Mammary epithelial cell (primary cell): ENCODE measurements around the gene SPATA2.

Source experiments
- EZH2 ChIP-seq: IDR thresholded peaks from 2 replicates; pipeline ENCODE4 v1.6.1; 2012; ENCODE audit warnings: low read length, inconsistent platforms, borderline replicate concordance
- TF ChIP-seq, protein P1 (sequence below), 2 donors: IDR thresholded peaks in 1 of 2; conservative IDR thresholded peaks in 1 of 2; 2 replicates each; pipeline ENCODE4 v1.5.1; 2011 to 2012; ENCODE audit warnings: inconsistent platforms in 2 of 2, low read length in 2 of 2, mild to moderate bottlenecking in 2 of 2, control low read depth in 1 of 2, low read depth in 1 of 2; ENCODE audit not compliant: insufficient read depth in 1 of 2; ENCODE audit errors: extremely low read depth in 1 of 2

DNA sequence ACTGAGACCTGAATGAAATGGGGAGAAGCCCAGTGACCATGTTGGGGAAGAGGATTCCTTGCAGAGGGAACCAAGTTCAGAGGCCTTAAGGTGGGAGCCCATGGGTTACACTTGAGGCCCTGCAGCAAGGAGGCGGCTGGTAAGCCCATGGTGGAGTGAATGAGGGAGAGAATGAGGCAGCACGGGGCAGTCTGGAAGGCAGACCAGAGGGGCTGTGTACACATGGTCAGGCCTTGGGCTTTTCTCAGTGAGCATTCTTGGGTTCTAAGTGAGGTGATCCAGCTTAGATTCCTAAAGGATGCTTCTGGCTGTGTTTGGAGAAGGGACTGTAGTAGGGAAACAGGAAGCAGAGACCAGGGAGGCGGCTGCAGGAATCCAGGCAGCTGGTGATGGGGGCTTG, 39.8 kb upstream of the SPATA2 start:
- TF ChIP-seq, protein P1, sequence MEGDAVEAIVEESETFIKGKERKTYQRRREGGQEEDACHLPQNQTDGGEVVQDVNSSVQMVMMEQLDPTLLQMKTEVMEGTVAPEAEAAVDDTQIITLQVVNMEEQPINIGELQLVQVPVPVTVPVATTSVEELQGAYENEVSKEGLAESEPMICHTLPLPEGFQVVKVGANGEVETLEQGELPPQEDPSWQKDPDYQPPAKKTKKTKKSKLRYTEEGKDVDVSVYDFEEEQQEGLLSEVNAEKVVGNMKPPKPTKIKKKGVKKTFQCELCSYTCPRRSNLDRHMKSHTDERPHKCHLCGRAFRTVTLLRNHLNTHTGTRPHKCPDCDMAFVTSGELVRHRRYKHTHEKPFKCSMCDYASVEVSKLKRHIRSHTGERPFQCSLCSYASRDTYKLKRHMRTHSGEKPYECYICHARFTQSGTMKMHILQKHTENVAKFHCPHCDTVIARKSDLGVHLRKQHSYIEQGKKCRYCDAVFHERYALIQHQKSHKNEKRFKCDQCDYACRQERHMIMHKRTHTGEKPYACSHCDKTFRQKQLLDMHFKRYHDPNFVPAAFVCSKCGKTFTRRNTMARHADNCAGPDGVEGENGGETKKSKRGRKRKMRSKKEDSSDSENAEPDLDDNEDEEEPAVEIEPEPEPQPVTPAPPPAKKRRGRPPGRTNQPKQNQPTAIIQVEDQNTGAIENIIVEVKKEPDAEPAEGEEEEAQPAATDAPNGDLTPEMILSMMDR (conservative IDR thresholded peaks at IDR 0.05 in 1 of 2, IDR thresholded peaks at IDR 0.05 in 1 of 2; ENCODE audit: extremely low read depth in 1 of 2, insufficient read depth in 1 of 2, low read depth in 1 of 2, low read length in 2 of 2), result no peak
- TF ChIP-seq EZH2, result no peak
